OCI-LY3 (cell line): ENCODE results near the gene PRX.

Experiments used
- H2AFZ ChIP-seq: fragments of 200-600, 300-600 bp; shearing (Covaris generic); 2 replicates; pipeline ENCODE4 v1.6.0; 2014; ENCODE audit warnings: antibody characterized with exemption, low read depth, low read length
- H3K27ac ChIP-seq: fragments of 200-600, 300-600 bp; sonication (generic); 2 replicates; pipeline ENCODE4 v1.5.1; 2014; ENCODE audit warnings: mild to moderate bottlenecking, low read length, moderate library complexity, mixed read lengths
- H3K27me3 ChIP-seq: fragments of 200-600, 300-600 bp; sonication (generic); 2 replicates; pipeline ENCODE4 v1.6.1; 2014; ENCODE audit warnings: low read depth, low read length, mixed read lengths
- H3K36me3 ChIP-seq: fragments of 200-600, 300-600 bp; sonication (generic); replicated peaks from 2 replicates; pipeline ENCODE3; 2014; ENCODE audit warnings: low read depth, low read length, mixed read lengths
- H3K4me1 ChIP-seq: fragments of 300-600, 200-600 bp; sonication (generic); 2 replicates; pipeline ENCODE4 v1.6.1; 2014; ENCODE audit warnings: low read length, mixed read lengths
- H3K4me2 ChIP-seq: fragments of 200-600, 300-600 bp; sonication (generic); 2 replicates; pipeline ENCODE4 v1.6.1; 2014; ENCODE audit warnings: low read length, mixed read lengths
- H3K4me3 ChIP-seq: fragments of 300-600, 200-600 bp; sonication (generic); 2 replicates; pipeline ENCODE4 v1.5.1; 2014; ENCODE audit warnings: antibody characterized with exemption, mild to moderate bottlenecking, low read length, moderate library complexity
- H3K79me2 ChIP-seq: fragments of 300-600, 200-600 bp; shearing (Covaris generic); 2 replicates; pipeline ENCODE4 v1.6.1; 2014; ENCODE audit warnings: mild to moderate bottlenecking, low read length, mixed read lengths
- H3K9ac ChIP-seq: fragments of 300-600, 200-600 bp; shearing (Covaris generic); 2 replicates; pipeline ENCODE4 v1.6.0; 2014; ENCODE audit warnings: mild to moderate bottlenecking, low read length, moderate library complexity
- H3K9me3 ChIP-seq: fragments of 200-600, 300-600 bp; shearing (Covaris generic); 2 replicates; pipeline ENCODE4 v1.6.1; 2014; ENCODE audit warnings: low read length, mixed read lengths; ENCODE audit not compliant: insufficient read depth
- H4K20me1 ChIP-seq: fragments of 200-600, 300-600 bp; sonication (generic); 2 replicates; pipeline ENCODE4 v1.6.1; 2016; ENCODE audit warnings: low read length, mixed read lengths; ENCODE audit not compliant: insufficient read depth
- CTCF ChIP-seq: fragments of 200-600, 300-600 bp; sonication (generic); IDR thresholded peaks from 2 replicates; pipeline ENCODE4 v1.5.1; 2014; ENCODE audit warnings: antibody characterized with exemption, low read length, low read depth
- EZH2phosphoT487 ChIP-seq: fragments of 200-600 bp; shearing (Covaris generic); IDR thresholded peaks from 2 replicates; pipeline ENCODE4 v1.6.1; 2018; ENCODE audit warnings: antibody characterized with exemption, mixed run types, low read depth

Gene PRX

GRCh38 chr19:40378509-40378908 lies 34.7 kb downstream of the PRX start:
- no peaks in the 10 kb centered on the region for H3K36me3 ChIP-seq
- no peak overlapping the region for H3K4me2 ChIP-seq
- H3K27me3 ChIP-seq = peaks cover 4% of the 10 kb centered on the region
- no peak for TF ChIP-seq EZH2phosphoT487
- peak; percentile 54 for TF ChIP-seq CTCF
- H3K9me3 ChIP-seq = no peaks in the 10 kb centered on the region
- H2AFZ ChIP-seq = no peak overlapping the region
- H3K79me2 ChIP-seq = no peaks in the 10 kb centered on the region
- no peak overlapping the region for H3K27ac ChIP-seq
- no peaks in the 10 kb centered on the region for H3K4me1 ChIP-seq
- no peaks in the 10 kb centered on the region for H4K20me1 ChIP-seq
- no peak overlapping the region for H3K9ac ChIP-seq
- no peak overlapping the region for H3K4me3 ChIP-seq

- H3K27ac ChIP-seq = no peak overlapping the region
- no peaks in the 10 kb centered on the region for H4K20me1 ChIP-seq
- no peak overlapping the region for H2AFZ ChIP-seq
- H3K4me2 ChIP-seq = no peak overlapping the region
- H3K4me1 ChIP-seq = no peaks in the 10 kb centered on the region
- no peaks in the 10 kb centered on the region for H3K9me3 ChIP-seq
- no peaks in the 10 kb centered on the region for H3K79me2 ChIP-seq
- H3K9ac ChIP-seq = no peak overlapping the region
- H3K4me3 ChIP-seq = no peak overlapping the region
- peaks cover 4% of the 10 kb centered on the region for H3K27me3 ChIP-seq
- no peaks in the 10 kb centered on the region for H3K36me3 ChIP-seq
- TF ChIP-seq CTCF = no peak
- TF ChIP-seq EZH2phosphoT487 = no peak
These were observed 35.2 kb downstream of the PRX start for GRCh38 chr19:40377876-40378385.

DNA sequence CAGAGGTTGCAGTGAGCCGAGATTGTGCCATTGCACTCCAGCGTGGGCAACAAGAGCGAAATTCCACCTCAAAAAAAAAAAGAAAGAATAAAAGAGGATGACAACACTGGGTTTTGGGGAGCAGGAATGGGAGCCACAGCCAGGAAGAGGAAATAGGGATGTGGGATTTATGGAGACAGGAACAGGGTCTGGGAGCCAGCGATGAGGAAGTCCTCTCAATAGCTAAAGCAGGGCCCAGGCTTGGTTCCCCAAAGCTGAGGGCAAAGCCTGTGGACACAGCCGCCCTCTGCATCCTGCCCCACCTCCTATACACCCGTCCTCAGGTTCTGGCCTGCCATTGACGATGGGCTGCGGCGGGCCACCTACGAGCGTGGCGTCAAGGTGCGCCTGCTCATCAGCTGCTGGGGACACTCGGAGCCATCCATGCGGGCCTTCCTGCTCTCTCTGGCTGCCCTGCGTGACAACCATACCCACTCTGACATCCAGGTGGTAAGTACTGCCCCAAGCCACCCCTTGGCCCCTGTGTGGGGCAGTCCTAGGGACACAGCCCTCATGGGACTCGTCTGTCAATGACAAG lies 36.8 kb downstream of the PRX start:
- Histone ChIP-seq H3K9me3 (no peaks in the 10 kb centered on the region), H3K27ac (no peak overlapping the region), H4K20me1 (peaks cover 4% of the 10 kb centered on the region; the same call in 1 of the 2 replicates), H3K9ac (no peak overlapping the region), H3K4me3 (no peak overlapping the region), H3K4me1 (no peaks in the 10 kb centered on the region), H3K4me2 (no peak overlapping the region), H3K36me3 (no peaks in the 10 kb centered on the region), H3K27me3 (no peaks in the 10 kb centered on the region), H2AFZ (no peak overlapping the region), H3K79me2 (no peaks in the 10 kb centered on the region)
- no peak for TF ChIP-seq CTCF

GRCh38 chr19:40374084-40374483 lies 39.1 kb downstream of the PRX start:
- no peaks in the 10 kb centered on the region for H3K36me3 ChIP-seq
- H3K27me3 ChIP-seq = no peaks in the 10 kb centered on the region
- no peaks in the 10 kb centered on the region for H3K9me3 ChIP-seq
- no peak overlapping the region for H3K4me3 ChIP-seq
- H3K79me2 ChIP-seq = no peaks in the 10 kb centered on the region
- no peak overlapping the region for H3K27ac ChIP-seq
- no peak overlapping the region for H2AFZ ChIP-seq
- no peak for TF ChIP-seq EZH2phosphoT487
- TF ChIP-seq CTCF = no peak
- H3K4me1 ChIP-seq = no peaks in the 10 kb centered on the region
- peaks cover 4% of the 10 kb centered on the region; the same call in 1 of the 2 replicates for H4K20me1 ChIP-seq
- no peak overlapping the region for H3K9ac ChIP-seq
- H3K4me2 ChIP-seq = no peak overlapping the region
